ENCODE measurements around the gene MSRB3.

DNA sequence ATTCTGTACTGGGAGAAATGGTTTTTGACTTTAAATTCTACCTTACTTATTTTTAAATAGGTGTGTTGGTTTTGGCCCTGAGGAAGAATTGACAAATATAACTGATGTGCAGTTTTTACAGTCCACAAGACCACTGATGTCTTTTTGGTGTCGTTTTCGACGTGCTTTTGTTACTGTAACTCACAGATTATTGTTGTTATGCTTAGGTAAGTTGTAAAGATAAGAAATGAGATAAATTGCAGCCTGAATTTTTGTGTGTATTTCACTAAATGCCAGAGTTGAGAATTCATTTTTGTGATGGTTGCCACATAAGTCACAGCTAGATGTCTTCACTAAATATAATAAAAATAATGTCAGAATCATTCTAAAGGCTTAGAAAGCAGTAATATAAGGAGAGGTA is 39.9 kb upstream of the MSRB3 start:
- TF ChIP-seq, protein P1, sequence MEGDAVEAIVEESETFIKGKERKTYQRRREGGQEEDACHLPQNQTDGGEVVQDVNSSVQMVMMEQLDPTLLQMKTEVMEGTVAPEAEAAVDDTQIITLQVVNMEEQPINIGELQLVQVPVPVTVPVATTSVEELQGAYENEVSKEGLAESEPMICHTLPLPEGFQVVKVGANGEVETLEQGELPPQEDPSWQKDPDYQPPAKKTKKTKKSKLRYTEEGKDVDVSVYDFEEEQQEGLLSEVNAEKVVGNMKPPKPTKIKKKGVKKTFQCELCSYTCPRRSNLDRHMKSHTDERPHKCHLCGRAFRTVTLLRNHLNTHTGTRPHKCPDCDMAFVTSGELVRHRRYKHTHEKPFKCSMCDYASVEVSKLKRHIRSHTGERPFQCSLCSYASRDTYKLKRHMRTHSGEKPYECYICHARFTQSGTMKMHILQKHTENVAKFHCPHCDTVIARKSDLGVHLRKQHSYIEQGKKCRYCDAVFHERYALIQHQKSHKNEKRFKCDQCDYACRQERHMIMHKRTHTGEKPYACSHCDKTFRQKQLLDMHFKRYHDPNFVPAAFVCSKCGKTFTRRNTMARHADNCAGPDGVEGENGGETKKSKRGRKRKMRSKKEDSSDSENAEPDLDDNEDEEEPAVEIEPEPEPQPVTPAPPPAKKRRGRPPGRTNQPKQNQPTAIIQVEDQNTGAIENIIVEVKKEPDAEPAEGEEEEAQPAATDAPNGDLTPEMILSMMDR (IDR thresholded peaks at IDR 0.05) = no peak
- no peak for TF ChIP-seq POLR2A (IDR thresholded peaks at IDR 0.05)
